CD4-positive, alpha-beta T cell (primary cell): ENCODE measurements around the gene TSPAN11. TPM values are rescaled to one million over a fixed set of nuclear protein-coding genes. Genes with fewer than 3 reads are reported as not detected.

ENCODE experiments used
- ATAC-seq: fragments of 200-7000 bp; cut with Tn5 transposase; one replicate; pipeline ENCODE4 v1.10.0; 2022; ENCODE audit warnings: mild to moderate bottlenecking; ENCODE audit not compliant: poor library complexity
- CTCF ChIA-PET: fragments of 350-600 bp; sonication (Branson Sonifier 250); formaldehyde crosslinking; loops from one replicate; lab custom pipeline; 2021; ENCODE audit warnings: antibody characterized with exemption, inconsistent platforms; lab: Charles Lee
- POLR2A ChIA-PET: fragments of 350-600 bp; sonication (Branson Sonifier 250); formaldehyde crosslinking; loops from one replicate; lab custom pipeline; 2021; ENCODE audit warnings: antibody characterized with exemption, inconsistent platforms; lab: Charles Lee
- DNase-seq, 14 experiments: peaks; one replicate each; pipeline ENCODE4 v3.0.0-alpha.2; 2013 to 2020; ENCODE audit warnings: mixed read lengths in 2 of 14
- H3K27ac ChIP-seq, 2 donors: one replicate each; pipeline versions ENCODE4 v1.5.1 to v1.7.0; 2013; ENCODE audit warnings: low read length in 2 of 2, low read depth in 1 of 2, mild to moderate bottlenecking in 1 of 2
- H3K27me3 ChIP-seq, 2 experiments: 1 replicate in 1 of 2; 2 replicates in 1 of 2; pipeline versions ENCODE4 v1.6.1 to v1.7.0; 2013; ENCODE audit warnings: low read length in 2 of 2, control low read depth in 1 of 2, mild to moderate bottlenecking in 1 of 2, moderate library complexity in 1 of 2; ENCODE audit not compliant: insufficient read depth in 2 of 2, control insufficient read depth in 1 of 2
- H3K36me3 ChIP-seq: one replicate; pipeline ENCODE4 v1.6.1; 2013; ENCODE audit warnings: low read length, control low read depth; ENCODE audit not compliant: insufficient read depth
- H3K4me1 ChIP-seq: one replicate; pipeline ENCODE4 v1.6.1; 2013; ENCODE audit warnings: low read length, control low read depth; ENCODE audit not compliant: insufficient read depth
- H3K4me3 ChIP-seq: one replicate; pipeline ENCODE4 v1.5.1; 2013; ENCODE audit warnings: mild to moderate bottlenecking, low read length, moderate library complexity
- H3K9me3 ChIP-seq, 2 experiments: 1 replicate in 1 of 2; 2 replicates in 1 of 2; pipeline versions ENCODE4 v1.6.1 to v1.7.0; 2013; ENCODE audit warnings: low read length in 2 of 2, mild to moderate bottlenecking in 2 of 2, control low read depth in 1 of 2, moderate library complexity in 1 of 2; ENCODE audit not compliant: control insufficient read depth in 1 of 2, insufficient read depth in 1 of 2
- H3K27ac Mint-ChIP-seq: one replicate; pipeline ENCODE4 v1.8.0; 2020; ENCODE audit warnings: mixed read lengths
- H3K27me3 Mint-ChIP-seq: one replicate; pipeline ENCODE4 v1.8.0; 2021; ENCODE audit warnings: mixed read lengths
- H3K36me3 Mint-ChIP-seq: one replicate; pipeline ENCODE4 v1.8.0; 2021; ENCODE audit warnings: low read depth, mixed read lengths
- H3K4me1 Mint-ChIP-seq: one replicate; pipeline ENCODE4 v1.8.0; 2021; ENCODE audit warnings: low read depth, mixed read lengths
- H3K4me3 Mint-ChIP-seq: one replicate; pipeline ENCODE4 v1.8.0; 2020; ENCODE audit warnings: mild to moderate bottlenecking, mixed read lengths
- H3K9me3 Mint-ChIP-seq: one replicate; pipeline ENCODE4 v1.8.0; 2020; ENCODE audit warnings: mixed read lengths
- intact Hi-C, 2 experiments: fragments of 100-400 bp; cut with DNase I in 1 of 2; cut with micrococcal nuclease in 1 of 2; formaldehyde crosslinking; loops; one replicate each; pipeline versions ENCODE4 v1.15.1 to v1.9.0; 2023 to 2025; cut with DNase I, micrococcal nuclease
- total RNA-seq, 174 experiments: library from RNA in 2 of 174; stranded (reverse) in 2 of 174; gene quantifications; one replicate each; pipeline ENCODE4 v1.2.3 and lab custom pipeline; 2021 to 2026
- TF ChIP-seq, protein P1 (sequence below): fragments of 200-600 bp; IDR thresholded peaks from one replicate; pipeline ENCODE4 v1.8.0; 2022; ENCODE audit warnings: antibody characterized with exemption, mild to moderate bottlenecking

TSPAN11 gene
- total RNA-seq, 2 experiments from 2014 or later = not detected

DNA sequence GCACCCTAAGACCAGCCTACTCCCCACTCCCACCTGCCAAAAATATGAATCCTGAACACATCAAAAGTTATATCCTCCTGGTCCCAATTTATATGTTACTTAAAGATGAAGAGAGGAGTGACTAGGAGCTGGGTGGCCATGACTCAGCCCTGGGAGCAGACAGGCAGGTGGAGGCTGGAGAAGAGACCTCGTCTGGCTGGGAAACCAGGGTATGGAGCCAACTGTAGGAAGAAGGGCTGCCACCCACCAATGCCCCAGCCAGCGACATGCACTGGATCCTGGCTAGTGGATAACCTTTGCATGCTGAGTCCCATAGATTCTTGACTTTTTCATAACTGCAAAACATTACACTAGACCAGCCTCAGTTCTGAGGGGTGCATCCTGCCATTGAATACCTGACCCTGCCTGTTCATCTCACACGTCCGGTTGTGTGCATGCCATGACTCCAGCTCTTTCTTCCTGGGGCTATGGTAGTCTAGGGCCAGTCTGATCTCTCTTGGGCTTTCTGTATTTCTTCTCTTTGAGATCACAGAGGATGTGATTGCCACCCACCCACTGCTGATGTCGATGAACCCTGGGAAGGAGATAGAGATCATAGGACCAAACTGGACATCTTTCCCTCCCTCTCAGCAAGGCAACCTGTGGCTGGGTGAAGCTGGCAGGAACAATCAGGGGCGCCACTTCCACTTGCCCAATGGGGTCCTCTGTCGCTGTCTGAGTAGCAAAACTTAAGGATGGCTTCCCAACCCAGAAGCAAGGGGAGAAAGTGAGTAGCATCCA is 77.5 kb downstream of the TSPAN11 start:
- H3K4me3 Mint-ChIP-seq = no peak overlapping the region
- Histone ChIP-seq H3K27me3 (no peaks in the 10 kb centered on the region), H3K4me3 (no peak overlapping the region), H3K27ac (no peak overlapping the region), H3K36me3 (no peaks in the 10 kb centered on the region), H3K4me1 (no peaks in the 10 kb centered on the region), H3K9me3 (no peaks in the 10 kb centered on the region)
- DNase-seq = peak in 1 of 14 experiments; percentile 7
- no peaks in the 10 kb centered on the region for H3K27me3 Mint-ChIP-seq
- no peak for ATAC-seq
- no peaks in the 10 kb centered on the region for H3K9me3 Mint-ChIP-seq
- no peak overlapping the region for H3K27ac Mint-ChIP-seq
- no peaks in the 10 kb centered on the region for H3K36me3 Mint-ChIP-seq
- H3K4me1 Mint-ChIP-seq = no peaks in the 10 kb centered on the region
- POLR2A ChIA-PET = no interaction called here
- TF ChIP-seq, protein P1, sequence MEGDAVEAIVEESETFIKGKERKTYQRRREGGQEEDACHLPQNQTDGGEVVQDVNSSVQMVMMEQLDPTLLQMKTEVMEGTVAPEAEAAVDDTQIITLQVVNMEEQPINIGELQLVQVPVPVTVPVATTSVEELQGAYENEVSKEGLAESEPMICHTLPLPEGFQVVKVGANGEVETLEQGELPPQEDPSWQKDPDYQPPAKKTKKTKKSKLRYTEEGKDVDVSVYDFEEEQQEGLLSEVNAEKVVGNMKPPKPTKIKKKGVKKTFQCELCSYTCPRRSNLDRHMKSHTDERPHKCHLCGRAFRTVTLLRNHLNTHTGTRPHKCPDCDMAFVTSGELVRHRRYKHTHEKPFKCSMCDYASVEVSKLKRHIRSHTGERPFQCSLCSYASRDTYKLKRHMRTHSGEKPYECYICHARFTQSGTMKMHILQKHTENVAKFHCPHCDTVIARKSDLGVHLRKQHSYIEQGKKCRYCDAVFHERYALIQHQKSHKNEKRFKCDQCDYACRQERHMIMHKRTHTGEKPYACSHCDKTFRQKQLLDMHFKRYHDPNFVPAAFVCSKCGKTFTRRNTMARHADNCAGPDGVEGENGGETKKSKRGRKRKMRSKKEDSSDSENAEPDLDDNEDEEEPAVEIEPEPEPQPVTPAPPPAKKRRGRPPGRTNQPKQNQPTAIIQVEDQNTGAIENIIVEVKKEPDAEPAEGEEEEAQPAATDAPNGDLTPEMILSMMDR = no peak
- intact Hi-C loops = no loop called here
- CTCF ChIA-PET = no interaction called here

DNA sequence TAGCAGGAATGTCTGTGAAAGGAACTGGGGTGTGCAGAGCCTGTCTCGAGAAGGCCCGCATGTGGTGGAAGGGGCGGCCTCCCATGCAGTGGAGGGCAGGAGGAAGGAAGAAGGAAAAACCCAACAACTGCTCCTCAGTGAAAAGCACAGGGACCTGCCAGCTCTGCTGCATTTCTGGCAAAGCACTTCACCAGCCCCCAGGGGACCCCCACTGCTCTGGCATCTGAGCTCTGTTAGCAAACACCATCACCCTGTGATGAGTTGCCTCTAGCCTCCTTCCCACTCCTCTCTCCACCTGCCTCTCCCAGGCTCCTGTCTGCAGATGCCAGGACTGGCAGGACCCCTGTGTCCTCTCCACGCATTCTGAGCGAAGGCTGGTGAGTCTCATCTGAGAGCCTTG is 78.1 kb downstream of the TSPAN11 start:
- no peak for ATAC-seq
- no peak overlapping the region for H3K4me3 Mint-ChIP-seq
- TF ChIP-seq, protein P1 = no peak
- no peaks in the 10 kb centered on the region for H3K4me1 Mint-ChIP-seq
- Histone ChIP-seq H3K9me3 (no peaks in the 10 kb centered on the region), H3K36me3 (no peaks in the 10 kb centered on the region), H3K27ac (no peak overlapping the region), H3K4me3 (no peak overlapping the region), H3K4me1 (no peaks in the 10 kb centered on the region), H3K27me3 (no peaks in the 10 kb centered on the region)
- H3K27me3 Mint-ChIP-seq = no peaks in the 10 kb centered on the region
- no peak overlapping the region for H3K27ac Mint-ChIP-seq
- no peaks in the 10 kb centered on the region for H3K36me3 Mint-ChIP-seq
- no peaks in the 10 kb centered on the region for H3K9me3 Mint-ChIP-seq
- intact Hi-C loops = no loop called here
- CTCF ChIA-PET = no interaction called here
- peak in 1 of 14 experiments; percentile 15 for DNase-seq
- POLR2A ChIA-PET = no interaction called here

DNA sequence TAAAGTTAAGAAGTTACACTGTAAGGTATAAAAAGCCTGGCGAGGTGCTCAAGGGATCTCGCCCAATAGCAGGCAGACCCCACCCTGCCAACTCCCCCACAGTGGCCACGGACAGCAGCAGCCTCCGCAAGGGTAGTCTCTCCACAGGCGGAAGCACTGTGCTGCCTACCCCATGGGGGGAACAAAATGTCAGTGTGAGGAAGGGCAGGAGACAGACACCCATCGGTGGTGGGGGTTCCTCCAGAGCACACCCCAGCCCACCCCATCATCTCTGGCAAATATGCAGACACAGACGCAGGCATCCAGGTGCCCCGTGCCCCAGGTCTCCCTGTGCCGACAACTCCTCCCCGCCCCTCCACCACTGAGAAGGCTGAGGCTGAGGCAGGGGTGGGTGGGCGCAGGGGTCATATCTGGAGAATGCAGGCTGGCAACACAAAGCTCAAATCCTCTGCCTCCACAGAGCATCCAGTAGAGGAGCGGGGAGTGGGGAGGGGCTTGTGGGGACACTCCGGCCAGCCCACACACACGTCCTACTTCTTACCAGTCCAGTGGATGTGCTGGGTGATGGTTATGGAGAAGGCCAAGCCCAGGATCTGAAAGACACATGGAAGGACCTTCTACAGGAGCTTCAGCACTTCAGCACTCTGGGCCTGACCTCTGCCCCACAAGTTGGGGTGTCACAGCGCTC is 78.9 kb downstream of the TSPAN11 start:
- ATAC-seq (no peak), DNase-seq (peak in 1 of 14 experiments; percentile 21)
- no peaks in the 10 kb centered on the region for H3K36me3 Mint-ChIP-seq
- H3K9me3 Mint-ChIP-seq = no peaks in the 10 kb centered on the region
- CTCF ChIA-PET = no interaction called here
- no peak overlapping the region for H3K4me3 ChIP-seq
- H3K4me1 Mint-ChIP-seq = no peaks in the 10 kb centered on the region
- H3K27ac Mint-ChIP-seq = no peak overlapping the region
- POLR2A ChIA-PET = no interaction called here
- no peaks in the 10 kb centered on the region for H3K27me3 ChIP-seq
- H3K9me3 ChIP-seq = no peaks in the 10 kb centered on the region
- H3K4me1 ChIP-seq = no peaks in the 10 kb centered on the region
- intact Hi-C loops = no loop called here
- H3K36me3 ChIP-seq = no peaks in the 10 kb centered on the region
- TF ChIP-seq, protein P1 = no peak
- H3K4me3 Mint-ChIP-seq = no peak overlapping the region
- H3K27me3 Mint-ChIP-seq = no peaks in the 10 kb centered on the region
- H3K27ac ChIP-seq = no peak overlapping the region
